Hepatocyte (in vitro differentiated cells): ENCODE measurements around the gene CDKN2AIPNL.

Experiments used
- CTCF ChIP-seq: fragments of 200-600 bp; sonication (generic); IDR thresholded peaks from 2 replicates; pipeline ENCODE4 v1.5.1; 2016; ENCODE audit warnings: antibody characterized with exemption, mild to moderate bottlenecking; ENCODE audit not compliant: poor library complexity
- EZH2 ChIP-seq: fragments of 200-600 bp; sonication (generic); IDR thresholded peaks from 2 replicates; pipeline ENCODE4 v1.6.1; 2016; ENCODE audit warnings: antibody characterized with exemption, mild to moderate bottlenecking, borderline replicate concordance
- EZH2phosphoT487 ChIP-seq: fragments of 200-600 bp; sonication (generic); IDR thresholded peaks from one replicate; pipeline ENCODE4 v1.6.1; 2018; ENCODE audit warnings: antibody characterized with exemption, mild to moderate bottlenecking, low read depth, moderate library complexity; ENCODE audit not compliant: unreplicated experiment, severe bottlenecking

- TF ChIP-seq CTCF, result no peak
- no peak for TF ChIP-seq EZH2phosphoT487
- TF ChIP-seq EZH2, result no peak
These were observed 18.4 kb upstream of the CDKN2AIPNL start for GRCh38 chr5:134430001-134430569.
